Measurements from ENCODE around the gene MRM2.

GRCh38 chr7:2279896-2280295 lies 37.9 kb upstream of the MRM2 start:
- no peak for TF ChIP-seq ZC3H10 (CRISPR knock-in tag; IDR thresholded peaks at IDR 0.05)
- no peak for TF ChIP-seq ZNF565 (CRISPR knock-in tag; conservative IDR thresholded peaks at IDR 0.05; ENCODE audit: low read depth)
